LNCAP (cell line): Measurements from ENCODE around the gene C6orf141.

ENCODE experiments used
- TF ChIP-seq, protein P1 (sequence below): fragments of 450-650 bp; IDR thresholded peaks from 2 replicates; pipeline ENCODE4 v1.5.1; 2017; ENCODE audit warnings: mild to moderate bottlenecking

The C6orf141 gene

DNA sequence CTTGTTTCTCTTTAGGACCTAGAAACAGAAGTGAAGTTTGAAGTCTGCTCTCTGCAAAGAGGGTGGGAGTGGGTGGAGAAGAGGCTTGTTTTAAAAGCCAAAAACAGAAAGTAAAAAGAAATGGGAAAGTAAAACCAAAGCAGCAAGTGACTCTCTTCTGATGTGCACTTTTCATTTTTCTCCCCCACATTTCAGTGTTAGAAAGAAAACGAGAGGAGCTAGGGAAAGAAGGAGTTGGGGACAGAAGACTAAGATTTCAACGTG lies 1.3 kb downstream of the C6orf141 start:
- TF ChIP-seq, protein P1, sequence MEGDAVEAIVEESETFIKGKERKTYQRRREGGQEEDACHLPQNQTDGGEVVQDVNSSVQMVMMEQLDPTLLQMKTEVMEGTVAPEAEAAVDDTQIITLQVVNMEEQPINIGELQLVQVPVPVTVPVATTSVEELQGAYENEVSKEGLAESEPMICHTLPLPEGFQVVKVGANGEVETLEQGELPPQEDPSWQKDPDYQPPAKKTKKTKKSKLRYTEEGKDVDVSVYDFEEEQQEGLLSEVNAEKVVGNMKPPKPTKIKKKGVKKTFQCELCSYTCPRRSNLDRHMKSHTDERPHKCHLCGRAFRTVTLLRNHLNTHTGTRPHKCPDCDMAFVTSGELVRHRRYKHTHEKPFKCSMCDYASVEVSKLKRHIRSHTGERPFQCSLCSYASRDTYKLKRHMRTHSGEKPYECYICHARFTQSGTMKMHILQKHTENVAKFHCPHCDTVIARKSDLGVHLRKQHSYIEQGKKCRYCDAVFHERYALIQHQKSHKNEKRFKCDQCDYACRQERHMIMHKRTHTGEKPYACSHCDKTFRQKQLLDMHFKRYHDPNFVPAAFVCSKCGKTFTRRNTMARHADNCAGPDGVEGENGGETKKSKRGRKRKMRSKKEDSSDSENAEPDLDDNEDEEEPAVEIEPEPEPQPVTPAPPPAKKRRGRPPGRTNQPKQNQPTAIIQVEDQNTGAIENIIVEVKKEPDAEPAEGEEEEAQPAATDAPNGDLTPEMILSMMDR = no peak

DNA sequence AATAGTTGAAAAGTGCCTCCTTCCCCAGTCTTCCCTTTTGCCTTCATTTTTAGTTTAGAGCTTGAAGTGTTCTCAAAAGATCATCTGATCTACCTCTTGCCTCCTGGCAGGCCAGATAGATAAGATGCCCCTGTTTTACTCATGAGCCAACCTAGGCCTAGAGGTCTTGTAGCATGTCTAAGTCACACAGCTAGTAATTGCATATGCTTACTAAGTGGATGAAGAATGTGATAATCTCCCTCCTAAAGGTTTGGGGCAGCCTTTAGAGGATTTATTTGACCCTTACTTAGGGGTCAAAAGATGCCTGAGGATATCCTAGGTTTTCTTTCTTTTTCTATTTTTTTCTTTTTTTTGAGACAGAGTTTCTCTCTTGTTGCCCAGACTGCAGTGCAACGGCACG lies 2.1 kb downstream of the C6orf141 start:
- TF ChIP-seq, protein P1 = no peak

DNA sequence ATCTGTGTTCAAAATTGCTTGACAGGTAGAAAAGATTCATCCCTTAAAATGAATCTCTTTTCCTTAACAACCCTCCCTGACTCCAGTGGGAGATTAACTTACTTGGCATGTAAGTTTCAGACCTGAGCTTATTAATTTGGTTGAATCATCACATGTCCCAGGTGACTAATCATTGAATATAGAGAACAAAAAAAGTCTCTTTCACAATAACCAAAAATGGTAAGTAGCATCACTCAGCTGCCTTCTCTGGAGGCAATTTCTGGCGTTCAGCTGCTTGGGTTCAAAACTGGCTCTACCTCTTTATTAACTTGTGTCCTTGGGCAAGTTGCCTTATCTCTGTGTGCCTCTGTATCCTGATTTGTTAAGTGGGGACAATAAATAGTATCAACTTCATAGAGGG lies 2.9 kb downstream of the C6orf141 start:
- TF ChIP-seq, protein P1 = no peak

DNA sequence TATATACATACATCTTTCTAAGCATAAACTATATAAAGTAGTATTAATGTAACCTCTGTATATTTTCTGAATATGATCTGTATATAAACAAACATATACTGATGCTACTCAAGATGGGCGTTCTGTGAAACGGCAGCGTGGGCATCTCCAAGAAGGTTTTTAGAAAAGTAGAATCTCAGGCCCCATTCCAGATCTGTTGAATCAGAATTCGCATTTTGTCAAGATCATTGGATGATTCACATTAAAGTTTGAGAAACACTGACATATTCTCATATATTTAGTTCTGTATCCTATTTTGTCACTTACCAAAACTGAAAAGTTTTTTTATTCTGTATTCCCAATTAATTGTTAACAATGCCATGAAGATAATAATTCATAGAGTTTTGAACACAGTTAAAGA lies 5.5 kb downstream of the C6orf141 start:
- TF ChIP-seq, protein P1 = no peak

DNA sequence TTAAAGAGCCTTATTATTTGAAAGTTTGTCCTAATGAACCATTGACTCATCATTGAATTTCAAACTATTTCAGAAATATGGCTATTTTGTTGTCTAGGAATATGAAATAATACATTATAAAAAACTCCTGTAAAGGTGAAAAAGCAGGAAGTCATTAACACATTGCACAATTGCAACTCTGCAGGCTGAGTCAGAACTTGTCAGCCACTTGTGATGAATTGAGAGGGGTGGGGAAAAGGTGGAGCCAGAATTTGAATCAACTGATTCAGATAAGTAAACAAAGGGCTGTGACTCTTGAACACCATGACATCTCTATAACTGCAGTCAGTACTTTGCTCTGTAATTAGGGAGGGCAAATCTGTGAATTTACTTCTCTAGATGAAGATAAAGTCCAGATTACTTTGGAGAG lies 6.0 kb downstream of the C6orf141 start:
- TF ChIP-seq, protein P1 = no peak

DNA sequence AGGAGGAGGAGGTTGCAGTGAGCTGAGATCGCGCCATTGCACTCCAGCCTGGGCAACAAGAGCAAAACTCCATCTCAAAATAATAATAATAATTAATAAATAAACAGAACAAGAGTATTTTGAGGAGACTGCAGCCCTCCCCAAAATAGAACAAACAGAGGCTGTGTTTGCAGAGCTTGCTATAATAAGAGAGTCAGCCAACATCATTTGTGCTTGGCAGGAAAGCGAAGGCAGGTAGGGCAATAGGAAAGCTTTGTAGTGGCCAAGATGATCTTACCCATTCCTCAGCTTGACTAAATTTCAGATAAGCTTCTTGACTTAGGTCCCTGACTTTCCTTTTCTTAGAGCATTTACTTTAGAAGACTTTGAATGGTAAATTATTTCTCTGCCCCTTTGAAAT lies 6.7 kb downstream of the C6orf141 start:
- TF ChIP-seq, protein P1 = no peak

DNA sequence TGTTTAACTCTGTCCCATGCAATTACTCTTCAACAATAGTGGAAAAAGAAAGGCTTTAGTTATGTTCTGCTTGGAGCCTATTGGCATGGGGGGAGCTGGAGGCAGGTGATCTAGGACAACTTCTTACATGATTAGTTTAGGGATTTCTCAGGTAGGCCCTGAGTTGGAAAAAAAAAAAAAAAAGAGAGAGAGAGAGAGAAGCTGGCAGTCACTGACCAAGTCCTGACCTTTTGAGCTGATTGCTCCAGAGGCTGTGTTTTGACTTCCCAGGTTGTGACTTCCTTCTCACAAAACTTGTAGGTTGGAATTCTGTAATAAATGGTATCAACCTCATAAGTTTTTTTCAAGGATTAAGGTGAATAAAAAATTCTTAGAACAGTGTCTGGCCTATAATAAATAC lies 7.8 kb downstream of the C6orf141 start:
- TF ChIP-seq, protein P1 = no peak

DNA sequence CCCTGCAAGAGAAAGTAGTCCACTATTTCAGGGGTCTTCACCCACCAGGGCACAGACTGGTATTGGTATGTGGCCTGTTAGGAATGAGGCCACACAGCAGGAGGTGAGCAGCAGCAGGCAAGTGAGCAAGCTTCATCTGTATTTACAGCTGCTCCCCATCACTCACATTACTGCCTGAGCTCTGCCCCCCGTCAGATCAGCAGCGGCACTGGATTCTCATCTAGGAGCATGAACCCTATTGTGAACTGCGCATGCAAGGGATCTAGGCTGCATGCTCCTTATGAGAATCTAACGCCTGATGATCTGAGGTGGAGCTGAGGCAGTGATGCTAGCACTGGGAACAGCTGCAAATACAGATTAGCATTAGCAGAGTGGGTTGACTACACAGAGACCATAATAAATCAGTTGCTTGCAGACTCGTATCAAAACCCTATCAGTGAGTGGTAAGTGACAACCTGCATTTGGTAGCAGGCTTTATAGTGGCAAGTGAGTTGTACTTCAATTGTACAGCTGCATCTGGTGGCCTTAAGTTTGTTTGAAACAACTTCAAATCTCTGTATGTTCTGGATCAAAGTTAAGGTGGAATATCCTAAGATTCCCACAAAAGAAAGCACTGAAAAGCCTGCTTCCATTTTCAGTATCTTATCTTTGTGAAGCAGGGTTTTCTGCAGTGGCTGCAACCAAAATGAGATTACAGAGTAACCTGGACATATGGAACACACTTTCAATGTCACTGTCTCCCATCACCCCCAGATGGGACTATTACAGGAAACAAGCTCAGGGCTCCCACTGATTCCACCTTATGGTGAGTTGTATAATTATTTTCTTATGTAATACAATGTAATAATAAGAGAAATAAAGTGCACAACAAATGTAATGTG lies 12.8 kb downstream of the C6orf141 start:
- TF ChIP-seq, protein P1 = no peak
